K562 (cell line): Measurements from ENCODE around the gene SLFNL1. TPM values are rescaled to one million over a fixed set of nuclear protein-coding genes. Genes with fewer than 3 reads are reported as not detected.

Experiments
- BCL6 ChIP-seq: fragments of 250-450 bp; sonication (Bioruptor Pico); IDR thresholded peaks from 2 replicates; pipeline ENCODE4 v1.4.0; 2020
- CHD1 ChIP-seq: fragments of 200-600 bp; sonication (generic); IDR thresholded peaks from one replicate; pipeline ENCODE4 v1.6.1; 2012; ENCODE audit warnings: mild to moderate bottlenecking, moderate library complexity, low read length, inconsistent platforms
- ETV6 ChIP-seq, 3 experiments: fragments of 150-350 bp in 1 of 3; sonication (generic) in 1 of 3; formaldehyde crosslinking in 1 of 3; IDR thresholded peaks; 2 replicates each; pipeline versions ENCODE4 v1.6.1 to v1.8.0; 2014 to 2022; ENCODE audit warnings: borderline replicate concordance in 2 of 3, low read depth in 2 of 3, antibody characterized with exemption in 1 of 3, low read length in 1 of 3, mild to moderate bottlenecking in 1 of 3, missing genetic modification reagents in 1 of 3
- FOXA3 ChIP-seq, 2 experiments: fragments of 450-650 bp in 1 of 2; sonication (generic) in 1 of 2; formaldehyde crosslinking; IDR thresholded peaks in 1 of 2; conservative IDR thresholded peaks in 1 of 2; 2 replicates each; pipeline versions ENCODE4 v1.4.0 to v1.8.0; 2020 to 2022; ENCODE audit warnings: mild to moderate bottlenecking in 2 of 2, missing genetic modification reagents in 1 of 2
- HSF4 ChIP-seq: fragments of 250-450 bp; sonication (Bioruptor Pico); IDR thresholded peaks from 2 replicates; pipeline ENCODE4 v2.1.2; 2022; ENCODE audit warnings: mild to moderate bottlenecking, moderate library complexity, borderline replicate concordance
- MIER1 ChIP-seq: fragments of 450-650 bp; IDR thresholded peaks from 2 replicates; pipeline ENCODE4 v1.6.1; 2016; ENCODE audit warnings: antibody characterized with exemption, mild to moderate bottlenecking, low read depth
- PCBP2 ChIP-seq: fragments of 200-400 bp; formaldehyde crosslinking; IDR thresholded peaks from 2 replicates; pipeline ENCODE4 v1.6.1; 2018; ENCODE audit warnings: low read length, low read depth, mild to moderate bottlenecking, moderate library complexity; ENCODE audit not compliant: poor library complexity, severe bottlenecking
- PTBP1 ChIP-seq: fragments of 200-400 bp; formaldehyde crosslinking; IDR thresholded peaks from 2 replicates; pipeline ENCODE4 v1.6.1; 2017; ENCODE audit warnings: low read depth, low read length
- RFX1 ChIP-seq: fragments of 450-650 bp; IDR thresholded peaks from 2 replicates; pipeline ENCODE4 v1.6.1; 2016; ENCODE audit warnings: mild to moderate bottlenecking, moderate library complexity
- SMAD4 ChIP-seq: fragments of 250-450 bp; sonication (Bioruptor Pico); conservative IDR thresholded peaks from 2 replicates; pipeline ENCODE4 v1.8.0; 2021; ENCODE audit warnings: inconsistent platforms, mild to moderate bottlenecking, moderate library complexity
- SREBF2 ChIP-seq: sonication (generic); formaldehyde crosslinking; IDR thresholded peaks from 2 replicates; pipeline ENCODE4 v1.4.0; 2020; ENCODE audit warnings: mild to moderate bottlenecking, missing genetic modification reagents
- TAF7 ChIP-seq: fragments of 450-650 bp; IDR thresholded peaks from 2 replicates; pipeline ENCODE4 v1.6.1; 2016; ENCODE audit warnings: missing genetic modification characterization, missing compliant biosample characterization
- ZNF263 ChIP-seq: sonication (generic); formaldehyde crosslinking; IDR thresholded peaks from 2 replicates; pipeline ENCODE4 v1.8.0; 2022; ENCODE audit warnings: mild to moderate bottlenecking, missing genetic modification reagents, borderline replicate concordance
- ZNF347 ChIP-seq: fragments of 450-650 bp; formaldehyde crosslinking; IDR thresholded peaks from 2 replicates; pipeline ENCODE4 v1.4.0; 2020; ENCODE audit warnings: low read depth, mild to moderate bottlenecking, moderate library complexity
- ZSCAN32 ChIP-seq: fragments of 450-650 bp; formaldehyde crosslinking; IDR thresholded peaks from 2 replicates; pipeline ENCODE4 v1.4.0; 2020; ENCODE audit warnings: mild to moderate bottlenecking, moderate library complexity
- polyA plus RNA-seq, 8 experiments: library from polyadenylated mRNA; depleted of rRNA in 4 of 8; stranded (reverse) in 5 of 8; unstranded in 3 of 8; fragments of >200 nt; fragmentation: Nextera tagmentation in 2 of 8; fragmentation: Illumina TruSeq in 1 of 8; extraction: Ambion mirVana in 2 of 8; extraction: Trizol in 1 of 8; gene quantifications; 2 replicates each; pipeline versions ENCODE4 v1.2.1 to v1.2.3, GENCODE V29; 2011 to 2014; ENCODE audit warnings: inconsistent platforms in 1 of 8, missing spikeins in 1 of 8
- total RNA-seq, 7 experiments: library from RNA; depleted of rRNA in 6 of 7; stranded (reverse); fragments of >200 nt in 6 of 7; fragmentation: Illumina TruSeq in 2 of 7; extraction: Trizol in 2 of 7; gene quantifications; 2 replicates each; pipeline versions ENCODE4 v1.2.1 to v1.2.3, GENCODE V29; 2011 to 2021; ENCODE audit warnings: low replicate concordance in 1 of 7
- TF ChIP-seq, protein P1 (sequence below): fragments of 250-450 bp; sonication (Bioruptor Pico); IDR thresholded peaks from 2 replicates; pipeline ENCODE4 v1.8.0; 2022; ENCODE audit warnings: inconsistent platforms
- TF ChIP-seq, protein P2 (sequence below): sonication (generic); formaldehyde crosslinking; IDR thresholded peaks from 2 replicates; pipeline ENCODE4 v1.8.1; 2023; ENCODE audit warnings: mild to moderate bottlenecking, missing genetic modification reagents
- TF ChIP-seq, protein P3 (sequence below): sonication (generic); formaldehyde crosslinking; IDR thresholded peaks from 2 replicates; pipeline ENCODE4 v1.9.0; 2022; ENCODE audit warnings: mild to moderate bottlenecking, missing genetic modification reagents
- TF ChIP-seq, protein P4 (sequence below): fragments of 250-450 bp; sonication (Bioruptor Pico); IDR thresholded peaks from 2 replicates; pipeline ENCODE4 v1.9.0; 2021; ENCODE audit warnings: mild to moderate bottlenecking, inconsistent platforms

The SLFNL1 gene
- total and polyA plus RNA-seq, 9 of the 15 experiments (the other 6 are each of a cell fraction or from before 2014, with no cell fraction given) = 0.05 to 0.14 (median 0.06) TPM; not detected in 5

DNA sequence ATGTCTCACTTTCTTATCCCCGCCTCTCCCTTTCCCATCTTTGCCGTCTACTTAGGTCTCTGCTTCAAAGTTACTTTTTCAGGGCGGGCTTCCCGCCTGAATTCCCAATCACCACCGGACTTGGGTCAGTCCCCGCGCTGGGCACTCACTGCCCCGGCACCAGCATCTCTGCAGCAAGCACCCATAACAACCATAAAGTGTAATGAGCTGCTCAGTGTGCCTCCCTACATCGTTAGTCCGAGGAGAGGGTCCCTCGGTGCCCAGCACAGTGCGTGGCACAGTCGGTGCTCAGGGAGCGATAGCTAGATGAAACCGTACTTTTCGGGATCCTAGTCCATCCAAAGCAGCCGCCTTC, 42.7 kb downstream of the SLFNL1 start (continued):
- TF ChIP-seq, protein P1, sequence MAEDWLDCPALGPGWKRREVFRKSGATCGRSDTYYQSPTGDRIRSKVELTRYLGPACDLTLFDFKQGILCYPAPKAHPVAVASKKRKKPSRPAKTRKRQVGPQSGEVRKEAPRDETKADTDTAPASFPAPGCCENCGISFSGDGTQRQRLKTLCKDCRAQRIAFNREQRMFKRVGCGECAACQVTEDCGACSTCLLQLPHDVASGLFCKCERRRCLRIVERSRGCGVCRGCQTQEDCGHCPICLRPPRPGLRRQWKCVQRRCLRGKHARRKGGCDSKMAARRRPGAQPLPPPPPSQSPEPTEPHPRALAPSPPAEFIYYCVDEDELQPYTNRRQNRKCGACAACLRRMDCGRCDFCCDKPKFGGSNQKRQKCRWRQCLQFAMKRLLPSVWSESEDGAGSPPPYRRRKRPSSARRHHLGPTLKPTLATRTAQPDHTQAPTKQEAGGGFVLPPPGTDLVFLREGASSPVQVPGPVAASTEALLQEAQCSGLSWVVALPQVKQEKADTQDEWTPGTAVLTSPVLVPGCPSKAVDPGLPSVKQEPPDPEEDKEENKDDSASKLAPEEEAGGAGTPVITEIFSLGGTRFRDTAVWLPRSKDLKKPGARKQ (CRISPR knock-in tag) = peak; percentile 83; the same call in 1 of the 2 replicates
- no peak for TF ChIP-seq PCBP2
- 0 out of 4 replicates have a peak, but pooled peaks of 1 of the 2 experiments have one; percentile 49 for TF ChIP-seq FOXA3 (CRISPR knock-in tag; conservative IDR thresholded peaks at IDR 0.05 in 1 of 2, IDR thresholded peaks at IDR 0.05 in 1 of 2)
- TF ChIP-seq HSF4 (CRISPR knock-in tag) = no peak
- TF ChIP-seq, protein P2, sequence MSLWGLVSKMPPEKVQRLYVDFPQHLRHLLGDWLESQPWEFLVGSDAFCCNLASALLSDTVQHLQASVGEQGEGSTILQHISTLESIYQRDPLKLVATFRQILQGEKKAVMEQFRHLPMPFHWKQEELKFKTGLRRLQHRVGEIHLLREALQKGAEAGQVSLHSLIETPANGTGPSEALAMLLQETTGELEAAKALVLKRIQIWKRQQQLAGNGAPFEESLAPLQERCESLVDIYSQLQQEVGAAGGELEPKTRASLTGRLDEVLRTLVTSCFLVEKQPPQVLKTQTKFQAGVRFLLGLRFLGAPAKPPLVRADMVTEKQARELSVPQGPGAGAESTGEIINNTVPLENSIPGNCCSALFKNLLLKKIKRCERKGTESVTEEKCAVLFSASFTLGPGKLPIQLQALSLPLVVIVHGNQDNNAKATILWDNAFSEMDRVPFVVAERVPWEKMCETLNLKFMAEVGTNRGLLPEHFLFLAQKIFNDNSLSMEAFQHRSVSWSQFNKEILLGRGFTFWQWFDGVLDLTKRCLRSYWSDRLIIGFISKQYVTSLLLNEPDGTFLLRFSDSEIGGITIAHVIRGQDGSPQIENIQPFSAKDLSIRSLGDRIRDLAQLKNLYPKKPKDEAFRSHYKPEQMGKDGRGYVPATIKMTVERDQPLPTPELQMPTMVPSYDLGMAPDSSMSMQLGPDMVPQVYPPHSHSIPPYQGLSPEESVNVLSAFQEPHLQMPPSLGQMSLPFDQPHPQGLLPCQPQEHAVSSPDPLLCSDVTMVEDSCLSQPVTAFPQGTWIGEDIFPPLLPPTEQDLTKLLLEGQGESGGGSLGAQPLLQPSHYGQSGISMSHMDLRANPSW (CRISPR knock-in tag) = 0 out of 2 replicates have a peak, but pooled peaks have one; percentile 18
- 0 out of 2 replicates have a peak, but pooled peaks have one; percentile 11 for TF ChIP-seq SMAD4 (CRISPR knock-in tag)
- no peak for TF ChIP-seq SREBF2 (CRISPR knock-in tag)
- TF ChIP-seq PTBP1 = no peak
- TF ChIP-seq, protein P3, sequence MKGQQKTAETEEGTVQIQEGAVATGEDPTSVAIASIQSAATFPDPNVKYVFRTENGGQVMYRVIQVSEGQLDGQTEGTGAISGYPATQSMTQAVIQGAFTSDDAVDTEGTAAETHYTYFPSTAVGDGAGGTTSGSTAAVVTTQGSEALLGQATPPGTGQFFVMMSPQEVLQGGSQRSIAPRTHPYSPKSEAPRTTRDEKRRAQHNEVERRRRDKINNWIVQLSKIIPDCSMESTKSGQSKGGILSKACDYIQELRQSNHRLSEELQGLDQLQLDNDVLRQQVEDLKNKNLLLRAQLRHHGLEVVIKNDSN (CRISPR knock-in tag) = 0 out of 2 replicates have a peak, but pooled peaks have one; percentile 19
- TF ChIP-seq TAF7 (tag) = no peak
- no peak for TF ChIP-seq MIER1
- TF ChIP-seq RFX1 = no peak
- TF ChIP-seq ETV6 (IDR thresholded peaks at IDR 0.05; ENCODE audit: borderline replicate concordance in 1 of 2, low read depth in 2 of 2, low read length in 1 of 2) = no peak
- TF ChIP-seq ETV6 (CRISPR knock-in tag; IDR thresholded peaks at IDR 0.05; ENCODE audit: borderline replicate concordance) = no peak
- no peak for TF ChIP-seq CHD1
- TF ChIP-seq ZNF347 (CRISPR knock-in tag) = no peak
- no peak for TF ChIP-seq ZSCAN32
- TF ChIP-seq, protein P4, sequence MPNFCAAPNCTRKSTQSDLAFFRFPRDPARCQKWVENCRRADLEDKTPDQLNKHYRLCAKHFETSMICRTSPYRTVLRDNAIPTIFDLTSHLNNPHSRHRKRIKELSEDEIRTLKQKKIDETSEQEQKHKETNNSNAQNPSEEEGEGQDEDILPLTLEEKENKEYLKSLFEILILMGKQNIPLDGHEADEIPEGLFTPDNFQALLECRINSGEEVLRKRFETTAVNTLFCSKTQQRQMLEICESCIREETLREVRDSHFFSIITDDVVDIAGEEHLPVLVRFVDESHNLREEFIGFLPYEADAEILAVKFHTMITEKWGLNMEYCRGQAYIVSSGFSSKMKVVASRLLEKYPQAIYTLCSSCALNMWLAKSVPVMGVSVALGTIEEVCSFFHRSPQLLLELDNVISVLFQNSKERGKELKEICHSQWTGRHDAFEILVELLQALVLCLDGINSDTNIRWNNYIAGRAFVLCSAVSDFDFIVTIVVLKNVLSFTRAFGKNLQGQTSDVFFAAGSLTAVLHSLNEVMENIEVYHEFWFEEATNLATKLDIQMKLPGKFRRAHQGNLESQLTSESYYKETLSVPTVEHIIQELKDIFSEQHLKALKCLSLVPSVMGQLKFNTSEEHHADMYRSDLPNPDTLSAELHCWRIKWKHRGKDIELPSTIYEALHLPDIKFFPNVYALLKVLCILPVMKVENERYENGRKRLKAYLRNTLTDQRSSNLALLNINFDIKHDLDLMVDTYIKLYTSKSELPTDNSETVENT (CRISPR knock-in tag) = 0 out of 2 replicates have a peak, but pooled peaks have one; percentile 14
- TF ChIP-seq ZNF263 = peak; percentile 23; the same call in 1 of the 2 replicates
- TF ChIP-seq BCL6 (CRISPR knock-in tag) = no peak
